ENCODE measurements around the gene F2RL3. TPM values are rescaled to one million over a fixed set of nuclear protein-coding genes. Genes with fewer than 3 reads are reported as not detected.

Gene F2RL3
- total and polyA plus RNA-seq, 11 donors = 0.12 to 4.6 (median 1.2) TPM

DNA sequence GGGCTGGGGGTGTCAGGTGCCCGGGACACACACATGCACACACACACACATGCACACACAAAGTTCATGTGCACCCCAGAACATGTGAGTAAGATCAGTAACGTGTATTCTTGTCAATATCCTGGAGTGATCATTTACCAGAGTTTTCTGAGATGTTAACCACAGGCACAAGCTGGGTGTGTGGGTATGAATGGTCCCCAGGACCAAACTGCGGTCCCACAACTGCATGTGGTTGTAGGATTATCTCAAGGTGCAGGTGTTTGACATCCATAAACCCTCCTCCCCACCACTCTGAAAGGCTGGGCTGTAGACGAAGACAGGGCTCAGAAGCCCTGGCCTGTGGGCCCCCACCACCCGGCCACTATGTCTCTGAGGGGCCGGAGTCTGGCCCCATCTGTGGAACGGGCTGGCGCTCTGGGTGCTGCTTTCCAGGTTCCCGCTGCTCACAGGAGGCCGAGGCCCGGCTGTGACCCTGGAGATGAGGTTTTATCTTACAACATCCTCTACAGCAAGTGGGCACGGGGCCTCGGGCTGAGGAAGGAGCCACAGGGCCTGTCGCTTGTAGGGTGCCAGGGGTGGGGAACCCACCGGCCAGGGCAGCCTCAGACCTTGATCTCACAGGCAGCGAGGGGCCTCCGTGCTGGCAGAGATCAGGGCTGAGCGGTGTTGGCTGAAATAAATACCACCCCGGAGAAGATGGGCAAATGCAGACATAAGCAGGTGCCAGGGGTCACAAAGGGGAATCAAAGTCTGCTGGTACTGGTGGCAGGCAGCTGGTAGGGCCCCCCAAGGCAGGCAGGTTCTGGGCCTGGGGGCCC is 4.3 kb downstream of the F2RL3 start:
- DNase-seq (peak in 1 of 5 donors; percentile 49), ATAC-seq (no peak)
- H3K4me1 ChIP-seq = peaks cover 0 to 42% (median 23%) of the 10 kb centered on the region in 12 donors
- intact Hi-C loops (cut with DNase I) = loop anchor here in 4 of 10 donors (5.0 to 10.0 kb wide), 3 partner anchors 58 to 321 kb away; partner anchors contain the start of gene SLC35E1 (in 1 of the 4)
- H3K4me3 ChIP-seq = no peak overlapping the region
- peak overlapping the region in 3 of 12 donors; percentile 5 to 27 (median 14) for H3K27ac ChIP-seq
- H3K9me3 ChIP-seq = no peaks in the 10 kb centered on the region
- H3K36me3 ChIP-seq = no peaks in the 10 kb centered on the region
- peaks cover 0 to 36% (median 0%) of the 10 kb centered on the region in 9 donors for H3K27me3 ChIP-seq
- 80 to 92% (median 85%) methylated on average over 13 to 19 of the region's 19 CpGs for WGBS, 4 donors
- TF ChIP-seq POLR2A (IDR thresholded peaks at IDR 0.05) = no peak
- TF ChIP-seq, protein P1, sequence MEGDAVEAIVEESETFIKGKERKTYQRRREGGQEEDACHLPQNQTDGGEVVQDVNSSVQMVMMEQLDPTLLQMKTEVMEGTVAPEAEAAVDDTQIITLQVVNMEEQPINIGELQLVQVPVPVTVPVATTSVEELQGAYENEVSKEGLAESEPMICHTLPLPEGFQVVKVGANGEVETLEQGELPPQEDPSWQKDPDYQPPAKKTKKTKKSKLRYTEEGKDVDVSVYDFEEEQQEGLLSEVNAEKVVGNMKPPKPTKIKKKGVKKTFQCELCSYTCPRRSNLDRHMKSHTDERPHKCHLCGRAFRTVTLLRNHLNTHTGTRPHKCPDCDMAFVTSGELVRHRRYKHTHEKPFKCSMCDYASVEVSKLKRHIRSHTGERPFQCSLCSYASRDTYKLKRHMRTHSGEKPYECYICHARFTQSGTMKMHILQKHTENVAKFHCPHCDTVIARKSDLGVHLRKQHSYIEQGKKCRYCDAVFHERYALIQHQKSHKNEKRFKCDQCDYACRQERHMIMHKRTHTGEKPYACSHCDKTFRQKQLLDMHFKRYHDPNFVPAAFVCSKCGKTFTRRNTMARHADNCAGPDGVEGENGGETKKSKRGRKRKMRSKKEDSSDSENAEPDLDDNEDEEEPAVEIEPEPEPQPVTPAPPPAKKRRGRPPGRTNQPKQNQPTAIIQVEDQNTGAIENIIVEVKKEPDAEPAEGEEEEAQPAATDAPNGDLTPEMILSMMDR (IDR thresholded peaks at IDR 0.05) = no peak

DNA sequence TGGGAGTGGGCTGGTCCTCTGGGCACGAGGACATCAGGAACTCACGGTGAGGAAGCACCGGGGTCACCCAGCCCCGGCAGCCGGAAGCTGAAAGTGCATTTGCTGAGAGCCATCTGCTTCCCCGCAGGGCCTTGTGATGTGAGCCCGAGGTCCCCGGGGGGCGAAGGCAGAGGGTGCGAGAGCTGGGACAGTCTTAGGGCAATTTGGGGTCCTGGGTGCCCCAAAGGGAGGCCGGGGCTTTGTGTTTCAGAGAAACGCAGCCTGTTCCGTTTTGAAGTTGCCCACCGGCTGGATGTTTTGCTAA is 4.8 kb downstream of the F2RL3 start:
- TF ChIP-seq, protein P1 (IDR thresholded peaks at IDR 0.05) = no peak
- TF ChIP-seq POLR2A (IDR thresholded peaks at IDR 0.05) = no peak
- WGBS, 4 donors = 47 to 63% (median 52%) methylated on average over 9 to 14 of the region's 14 CpGs

DNA sequence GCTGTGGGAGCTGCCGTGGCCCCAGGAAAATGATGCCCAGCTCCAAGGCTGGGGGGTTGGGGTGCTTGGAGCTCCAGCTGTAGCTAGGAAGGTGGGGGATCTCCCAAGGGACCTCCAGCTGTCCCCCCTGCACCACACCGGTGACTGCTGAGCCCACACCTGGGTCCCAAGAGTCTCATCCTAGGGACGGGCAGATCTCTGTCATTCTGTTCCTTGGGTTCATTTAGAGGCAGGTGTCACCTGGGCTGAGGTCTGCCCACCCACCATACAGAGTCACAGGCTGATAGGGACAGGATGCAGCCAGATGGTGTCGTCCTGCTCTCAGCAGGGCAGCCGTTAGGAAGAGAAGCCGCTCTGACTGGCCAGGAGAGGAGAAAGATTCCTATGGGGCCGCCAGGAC is 5.3 kb downstream of the F2RL3 start:
- Histone ChIP-seq H3K27me3 (peaks cover 0 to 31% (median 0%) of the 10 kb centered on the region in 9 donors), H3K9me3 (no peaks in the 10 kb centered on the region), H3K4me3 (no peak overlapping the region), H3K36me3 (no peaks in the 10 kb centered on the region), H3K4me1 (peaks cover 0 to 35% (median 14%) of the 10 kb centered on the region in 12 donors), H3K27ac (peak overlapping the region in 3 of 12 donors; percentile 14 to 27 (median 19))
- TF ChIP-seq POLR2A (IDR thresholded peaks at IDR 0.05) = no peak
- TF ChIP-seq, protein P1 (IDR thresholded peaks at IDR 0.05) = no peak
- 59 to 70% (median 65%) methylated on average over 5 to 7 of the region's 7 CpGs for WGBS, 4 donors
- ATAC-seq (no peak), DNase-seq (peak in 1 of 5 donors; percentile 27)
- intact Hi-C loops (cut with DNase I) = loop anchor here in 4 of 10 donors (5.0 to 10.0 kb wide), 3 partner anchors 59 to 322 kb away; partner anchors contain the start of gene SLC35E1 (in 1 of the 4)

More for the DNA sequence above, 4.8 kb downstream of the F2RL3 start:
- Histone ChIP-seq H3K27ac (peak overlapping the region in 3 of 12 donors; percentile 5 to 27 (median 14)), H3K9me3 (no peaks in the 10 kb centered on the region), H3K4me1 (peaks cover 0 to 39% (median 18%) of the 10 kb centered on the region in 12 donors), H3K27me3 (peaks cover 0 to 36% (median 0%) of the 10 kb centered on the region in 9 donors), H3K36me3 (no peaks in the 10 kb centered on the region), H3K4me3 (no peak overlapping the region)
- intact Hi-C loops (cut with DNase I) = loop anchor here in 4 of 10 donors (5.0 to 10.0 kb wide), 3 partner anchors 59 to 321 kb away; partner anchors contain the start of gene SLC35E1 (in 1 of the 4)
- no peak for ATAC-seq
- peak in 1 of 5 donors; percentile 71 for DNase-seq
